WTC11 (cell line): ENCODE data around the gene CLASP1. TPM values are rescaled to one million over a fixed set of nuclear protein-coding genes. Genes with fewer than 3 reads are reported as not detected.

Experiments used
- ATAC-seq: fragments of 200-7000 bp; cut with Tn5 transposase; 2 replicates; pipeline ENCODE4 v1.10.0; 2021; ENCODE audit warnings: mild to moderate bottlenecking, moderate library complexity
- CTCF ChIA-PET: fragments of 300-600 bp; sonication (Branson Sonifier 250); formaldehyde crosslinking; loops from one replicate; lab custom pipeline; 2021; ENCODE audit warnings: antibody characterized with exemption; lab: Charles Lee
- POLR2A ChIA-PET: fragments of 350-600 bp; sonication (Branson Sonifier 250); formaldehyde crosslinking; loops from one replicate; lab custom pipeline; 2021; ENCODE audit warnings: antibody characterized with exemption; lab: Charles Lee
- DNase-seq: peaks from one replicate; pipeline ENCODE4 v3.0.0; 2021; ENCODE audit warnings: low spot score
- H3K27ac Mint-ChIP-seq: 2 replicates; pipeline ENCODE4 v1.8.0; 2021; ENCODE audit warnings: mixed read lengths
- H3K27me3 Mint-ChIP-seq: 2 replicates; pipeline ENCODE4 v1.8.0; 2021; ENCODE audit warnings: low read depth, mild to moderate bottlenecking, moderate library complexity, mixed read lengths
- H3K36me3 Mint-ChIP-seq: 2 replicates; pipeline ENCODE4 v1.8.0; 2021; ENCODE audit warnings: mixed read lengths
- H3K4me1 Mint-ChIP-seq: 2 replicates; pipeline ENCODE4 v1.8.0; 2022; ENCODE audit warnings: mixed read lengths
- H3K4me3 Mint-ChIP-seq: 2 replicates; pipeline ENCODE4 v1.8.0; 2021; ENCODE audit warnings: mild to moderate bottlenecking, moderate library complexity, mixed read lengths
- H3K9me3 Mint-ChIP-seq: 2 replicates; pipeline ENCODE4 v1.8.0; 2021; ENCODE audit warnings: mixed read lengths
- ATF1 ChIP-seq: sonication (generic); formaldehyde crosslinking; IDR thresholded peaks from 2 replicates; pipeline ENCODE4 v1.8.1; 2023; ENCODE audit warnings: mild to moderate bottlenecking, moderate library complexity, missing genetic modification reagents
- ATF3 ChIP-seq: sonication (generic); formaldehyde crosslinking; conservative IDR thresholded peaks from 2 replicates; pipeline ENCODE4 v1.8.1; 2022; ENCODE audit warnings: mild to moderate bottlenecking, missing genetic modification reagents
- E2F1 ChIP-seq: sonication (generic); formaldehyde crosslinking; IDR thresholded peaks from 2 replicates; pipeline ENCODE4 v1.8.0; 2022; ENCODE audit warnings: mild to moderate bottlenecking, missing genetic modification reagents
- E2F5 ChIP-seq: sonication (generic); formaldehyde crosslinking; IDR thresholded peaks from 2 replicates; pipeline ENCODE4 v1.8.1; 2022; ENCODE audit warnings: mild to moderate bottlenecking, moderate library complexity, missing genetic modification reagents
- ETV6 ChIP-seq: sonication (generic); formaldehyde crosslinking; IDR thresholded peaks from 2 replicates; pipeline ENCODE4 v1.8.1; 2022; ENCODE audit warnings: mild to moderate bottlenecking, missing genetic modification reagents
- FOXJ3 ChIP-seq: sonication (generic); formaldehyde crosslinking; IDR thresholded peaks from 2 replicates; pipeline ENCODE4 v1.9.0; 2021; ENCODE audit warnings: missing genetic modification reagents, mild to moderate bottlenecking, borderline replicate concordance
- FOXK1 ChIP-seq: sonication (generic); formaldehyde crosslinking; IDR thresholded peaks from 2 replicates; pipeline ENCODE4 v1.8.0; 2022; ENCODE audit warnings: mild to moderate bottlenecking, moderate library complexity, missing genetic modification reagents
- GRHL2 ChIP-seq: fragments of 250-450 bp; sonication (Bioruptor Pico); IDR thresholded peaks from 2 replicates; pipeline ENCODE4 v1.8.0; 2022; ENCODE audit warnings: mild to moderate bottlenecking, moderate library complexity; ENCODE audit not compliant: insufficient replicate concordance, severe bottlenecking
- IRF1 ChIP-seq: sonication (generic); formaldehyde crosslinking; IDR thresholded peaks from 2 replicates; pipeline ENCODE4 v1.8.0; 2023; ENCODE audit warnings: missing genetic modification reagents
- JUN ChIP-seq: sonication (generic); formaldehyde crosslinking; IDR thresholded peaks from 2 replicates; pipeline ENCODE4 v1.8.0; 2023; ENCODE audit warnings: mild to moderate bottlenecking, missing genetic modification reagents
- NFE2L1 ChIP-seq: sonication (generic); formaldehyde crosslinking; IDR thresholded peaks from 2 replicates; pipeline ENCODE4 v1.8.1; 2023; ENCODE audit warnings: missing genetic modification reagents
- RELA ChIP-seq: sonication (generic); formaldehyde crosslinking; IDR thresholded peaks from 2 replicates; pipeline ENCODE4 v1.8.1; 2022; ENCODE audit warnings: missing genetic modification reagents, mild to moderate bottlenecking, borderline replicate concordance
- SMAD3 ChIP-seq: sonication (generic); formaldehyde crosslinking; IDR thresholded peaks from 2 replicates; pipeline ENCODE4 v1.8.0; 2022; ENCODE audit warnings: missing genetic modification reagents, mild to moderate bottlenecking, borderline replicate concordance
- SMAD4 ChIP-seq: sonication (generic); formaldehyde crosslinking; IDR thresholded peaks from 2 replicates; pipeline ENCODE4 v1.8.0; 2022; ENCODE audit warnings: mild to moderate bottlenecking, missing genetic modification reagents
- SP1 ChIP-seq: sonication (generic); formaldehyde crosslinking; conservative IDR thresholded peaks from 2 replicates; pipeline ENCODE4 v1.8.1; 2022; ENCODE audit warnings: missing genetic modification reagents
- STAT6 ChIP-seq: sonication (generic); formaldehyde crosslinking; conservative IDR thresholded peaks from 2 replicates; pipeline ENCODE4 v1.8.1; 2023; ENCODE audit warnings: mild to moderate bottlenecking, low read depth, missing genetic modification reagents, moderate library complexity
- USF2 ChIP-seq: sonication (generic); formaldehyde crosslinking; IDR thresholded peaks from 2 replicates; pipeline ENCODE4 v1.8.1; 2023; ENCODE audit warnings: mild to moderate bottlenecking, missing genetic modification reagents, moderate library complexity
- ZBTB43 ChIP-seq: sonication (generic); formaldehyde crosslinking; IDR thresholded peaks from 2 replicates; pipeline ENCODE4 v1.8.1; 2023; ENCODE audit warnings: mild to moderate bottlenecking, missing genetic modification reagents
- ZNF138 ChIP-seq: sonication (generic); formaldehyde crosslinking; conservative IDR thresholded peaks from 2 replicates; pipeline ENCODE4 v1.8.1; 2022; ENCODE audit warnings: mild to moderate bottlenecking, moderate library complexity, missing genetic modification reagents
- ZNF232 ChIP-seq: sonication (generic); formaldehyde crosslinking; IDR thresholded peaks from 2 replicates; pipeline ENCODE4 v1.8.0; 2022; ENCODE audit warnings: mild to moderate bottlenecking, missing genetic modification reagents
- ZNF263 ChIP-seq: sonication (generic); formaldehyde crosslinking; IDR thresholded peaks from 2 replicates; pipeline ENCODE4 v1.8.1; 2022; ENCODE audit warnings: low read depth, mild to moderate bottlenecking, moderate library complexity, missing genetic modification reagents
- ZNF532 ChIP-seq: fragments of 250-450 bp; sonication (Bioruptor Pico); IDR thresholded peaks from 2 replicates; pipeline ENCODE4 v1.9.0; 2021; ENCODE audit warnings: mild to moderate bottlenecking, borderline replicate concordance
- total RNA-seq: library from RNA; stranded (reverse); gene quantifications from 3 replicates; pipeline ENCODE4 v1.2.3, GENCODE V29; 2021

CLASP1 gene
- total RNA-seq, 1 experiment from 2014 or later, result 50.0 TPM

GRCh38 chr2:121501031-121501430 is 148.2 kb downstream of the CLASP1 start (continued):
- TF ChIP-seq ZNF263 (CRISPR knock-in tag) (no peak), GRHL2 (CRISPR knock-in tag) (no peak), IRF1 (no peak), SMAD4 (no peak), ZBTB43 (CRISPR knock-in tag) (no peak), FOXK1 (no peak), E2F5 (no peak), JUN (CRISPR knock-in tag) (no peak), STAT6 (CRISPR knock-in tag) (no peak)

GRCh38 chr2:121498731-121499130 is 150.5 kb downstream of the CLASP1 start:
- H3K9me3 Mint-ChIP-seq, result peaks cover 18% of the 10 kb centered on the region
- no peak overlapping the region for H3K27ac Mint-ChIP-seq
- TF ChIP-seq ATF3, result no peak
- no peak for TF ChIP-seq NFE2L1 (CRISPR knock-in tag)
- TF ChIP-seq SMAD3 (CRISPR knock-in tag), result no peak
- no peak for TF ChIP-seq ZBTB43 (CRISPR knock-in tag)
- TF ChIP-seq ATF1, result no peak
- TF ChIP-seq E2F1 (CRISPR knock-in tag), result no peak
- no peak for TF ChIP-seq IRF1
- no peak for TF ChIP-seq FOXJ3 (CRISPR knock-in tag)
- no peak for TF ChIP-seq SP1 (CRISPR knock-in tag)
- no peak for TF ChIP-seq USF2 (CRISPR knock-in tag)
- no peak for TF ChIP-seq ETV6 (CRISPR knock-in tag)
- TF ChIP-seq ZNF532 (CRISPR knock-in tag), result no peak
- TF ChIP-seq RELA, result no peak
- no peak for TF ChIP-seq ZNF138 (CRISPR knock-in tag)
- no peak for TF ChIP-seq ZNF232 (CRISPR knock-in tag)

More at GRCh38 chr2:121498731-121499130, 150.5 kb downstream of the CLASP1 start:
- Mint-ChIP-seq H3K4me3 (no peak overlapping the region), H3K4me1 (no peaks in the 10 kb centered on the region), H3K36me3 (peaks cover 48% of the 10 kb centered on the region), H3K27me3 (no peaks in the 10 kb centered on the region)
- ChIA-PET CTCF (no interaction called here), POLR2A (no interaction called here)
- DNase-seq (no peak), ATAC-seq (no peak)
